Spinal cord (tissue), 10 donors: ENCODE data around the gene PATJ. TPM values are rescaled to one million over a fixed set of nuclear protein-coding genes. Genes with fewer than 3 reads are reported as not detected.

Experiments
- DNase-seq, 6 donors: peaks; one replicate each; pipeline versions ENCODE4 v3.0.0 to v3.0.0-alpha.2; 2013 to 2015; ENCODE audit warnings: low spot score in 6 of 6, low read depth in 4 of 6
- H3K27ac ChIP-seq: one replicate; pipeline ENCODE4 v1.5.1; 2013; ENCODE audit warnings: low read depth, low read length, control low read depth
- H3K27me3 ChIP-seq: one replicate; pipeline ENCODE4 v1.6.1; 2013; ENCODE audit warnings: low read length; ENCODE audit not compliant: control insufficient read depth, insufficient read depth
- H3K36me3 ChIP-seq: one replicate; pipeline ENCODE4 v1.6.1; 2013; ENCODE audit warnings: low read length; ENCODE audit not compliant: control insufficient read depth, insufficient read depth
- H3K4me1 ChIP-seq: one replicate; pipeline ENCODE4 v1.6.1; 2013; ENCODE audit warnings: low read length; ENCODE audit not compliant: control insufficient read depth, insufficient read depth
- H3K4me3 ChIP-seq: one replicate; pipeline ENCODE4 v1.5.1; 2013; ENCODE audit warnings: low read depth, low read length, control low read depth
- H3K9me3 ChIP-seq: one replicate; pipeline ENCODE4 v1.6.1; 2013; ENCODE audit warnings: low read length; ENCODE audit not compliant: control insufficient read depth, insufficient read depth
- WGBS: methylation state at CpG from one replicate; pipeline ENCODE4 v1.1.5; 2013; ENCODE audit warnings: missing lambda C conversion rate; ENCODE audit not compliant: insufficient coverage; 5-methylcytosine and 5-hydroxymethylcytosine counted together
- polyA plus RNA-seq, 2 donors: library from polyadenylated mRNA; unstranded; fragments of 120-200 nt; gene quantifications; one replicate each; pipeline ENCODE4 v1.2.1, GENCODE V29; 2013; ENCODE audit not compliant: insufficient read length in 2 of 2
- total RNA-seq, 2 donors: library from RNA; depleted of rRNA in 1 of 2; stranded (reverse); fragments of 120-200 nt in 1 of 2; fragments of >200 nt in 1 of 2; gene quantifications; one replicate each; pipeline versions ENCODE4 v1.2.3 to v1.2.4, GENCODE V29; 2013 to 2014
- donor health status: healthy.

The PATJ gene
- total and polyA plus RNA-seq, 4 donors, result 18.8 to 58.2 (median 37.8) TPM

DNA sequence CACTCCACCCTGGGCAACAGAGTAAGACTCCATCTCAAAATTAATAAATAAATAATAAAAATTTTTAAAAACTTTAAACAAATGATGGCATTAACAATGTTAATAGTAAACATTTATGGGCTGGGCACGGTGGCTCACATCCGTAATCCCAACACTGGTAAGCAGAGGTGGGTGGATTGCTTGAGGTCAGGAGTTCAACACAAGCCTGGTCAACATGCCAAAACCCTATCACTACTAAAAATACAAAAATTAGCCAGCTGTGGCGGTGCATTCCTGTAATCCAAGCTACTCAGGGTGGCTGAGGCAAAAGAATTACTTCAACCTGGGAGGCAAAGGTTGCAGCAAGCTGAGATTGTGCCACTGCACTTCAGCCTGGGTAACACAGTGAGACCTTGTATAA lies 443.4 kb downstream of the PATJ start:
- no peak overlapping the region for H3K27ac ChIP-seq
- H3K4me1 ChIP-seq, result peaks cover 3% of the 10 kb centered on the region
- H3K4me3 ChIP-seq, result no peak overlapping the region
- no CpG with 5 or more reads among the region's 3 CpGs for WGBS
- peaks cover 4% of the 10 kb centered on the region for H3K27me3 ChIP-seq
- DNase-seq, result no peak
- no peaks in the 10 kb centered on the region for H3K36me3 ChIP-seq
- H3K9me3 ChIP-seq, result no peaks in the 10 kb centered on the region

DNA sequence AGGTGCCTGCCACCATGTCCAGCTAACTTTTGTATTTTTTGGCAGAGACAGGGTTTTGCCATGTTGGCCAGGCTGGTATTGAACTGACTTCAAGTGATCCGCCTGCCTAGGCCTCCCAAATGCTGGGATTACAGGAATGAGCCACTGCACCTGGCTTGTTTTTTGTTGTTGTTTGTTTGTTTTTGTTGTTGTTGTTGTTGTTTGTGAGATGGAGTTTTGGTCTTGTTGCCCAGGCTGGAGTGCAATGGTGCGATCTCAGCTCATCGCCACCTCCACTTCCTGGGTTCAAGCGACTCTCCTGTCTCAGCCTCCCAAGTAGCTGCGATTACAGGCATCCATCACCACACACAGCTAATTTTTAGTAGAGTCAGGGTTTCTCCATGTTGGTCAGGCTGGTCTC lies 445.3 kb downstream of the PATJ start:
- no peaks in the 10 kb centered on the region for H3K9me3 ChIP-seq
- DNase-seq, result no peak
- WGBS, result 100% methylated on average over 1 of the region's 5 CpGs
- no peak overlapping the region for H3K27ac ChIP-seq
- no peaks in the 10 kb centered on the region for H3K27me3 ChIP-seq
- H3K4me1 ChIP-seq, result no peaks in the 10 kb centered on the region
- H3K36me3 ChIP-seq, result no peaks in the 10 kb centered on the region
- H3K4me3 ChIP-seq, result no peak overlapping the region

DNA sequence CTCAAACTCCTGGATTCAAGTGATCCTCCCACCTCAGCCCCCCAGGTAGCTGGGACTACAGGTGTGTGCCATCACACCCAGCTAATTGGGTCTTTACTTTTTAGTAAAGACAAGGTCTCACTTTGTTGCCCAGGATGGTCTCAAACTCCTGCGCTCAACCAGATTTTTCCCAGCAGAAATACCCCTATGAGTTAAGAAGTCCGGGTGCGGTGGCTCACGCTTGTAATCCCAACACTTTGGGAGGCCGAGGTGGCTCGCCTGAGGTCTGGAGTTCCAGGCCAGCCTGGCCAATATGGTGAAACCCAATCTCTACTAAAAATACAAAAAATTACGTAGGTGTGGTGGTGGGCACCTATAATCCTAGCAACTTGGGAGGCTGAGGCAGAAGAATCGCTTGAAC lies 445.8 kb downstream of the PATJ start:
- WGBS, result 100% methylated on average over 1 of the region's 8 CpGs
- Histone ChIP-seq H3K9me3 (no peaks in the 10 kb centered on the region), H3K4me3 (no peak overlapping the region), H3K27ac (no peak overlapping the region), H3K36me3 (no peaks in the 10 kb centered on the region), H3K4me1 (no peaks in the 10 kb centered on the region), H3K27me3 (no peaks in the 10 kb centered on the region)
- no peak for DNase-seq

DNA sequence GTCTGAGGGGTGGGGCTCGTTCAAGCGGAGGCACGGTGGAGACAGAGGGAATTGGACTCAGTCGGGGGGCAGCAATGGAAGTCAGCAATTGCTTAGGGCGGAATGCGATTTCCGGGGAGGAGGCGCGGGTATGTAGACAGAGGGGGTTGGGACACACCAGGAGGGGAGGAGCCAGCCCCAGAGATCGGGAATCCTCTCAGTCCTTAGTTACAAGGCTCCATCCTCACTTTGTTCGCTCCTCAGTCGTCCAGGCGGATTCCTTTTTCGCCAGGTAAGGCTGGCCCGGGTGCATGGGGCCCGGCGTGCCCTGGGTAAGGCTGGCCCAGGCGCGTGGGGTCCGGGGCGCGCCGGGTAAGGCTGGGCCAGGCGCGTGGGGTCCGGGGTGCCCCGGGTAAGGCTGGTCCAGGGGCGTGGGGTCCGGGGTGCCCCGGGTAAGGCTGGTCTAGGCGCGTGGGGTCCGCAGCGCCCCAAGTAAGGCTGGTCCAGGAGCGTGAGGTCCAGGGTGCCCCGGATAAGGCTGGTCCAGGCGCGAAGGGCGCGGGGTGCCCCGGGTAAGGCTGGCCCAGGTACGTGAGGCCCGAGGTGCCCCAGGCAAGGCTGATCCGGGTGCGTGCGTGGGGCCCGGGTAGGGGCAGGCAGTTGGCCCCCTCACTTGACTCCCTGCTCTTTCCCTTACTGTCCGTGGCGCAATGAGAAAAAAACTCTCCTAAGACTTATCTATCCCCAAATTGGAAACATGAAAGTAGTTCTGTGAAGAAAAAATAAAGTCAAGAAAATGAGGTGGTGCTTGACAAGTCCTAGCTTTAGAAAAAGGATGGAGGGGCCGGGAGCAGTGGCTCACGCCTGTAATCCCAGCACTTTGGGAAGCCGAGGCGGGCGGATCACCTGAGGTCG lies 452.6 kb downstream of the PATJ start, which contains the start of gene L1TD1:
Gene L1TD1 (plus strand): TSS at position 199 of the 894 bp plus-strand sequence. CDS start 11,780 bp downstream, outside the sequence.
- WGBS, result 4% methylated on average over 49 of the region's 55 CpGs
- Histone ChIP-seq H3K27me3 (peaks cover 34% of the 10 kb centered on the region), H3K9me3 (no peaks in the 10 kb centered on the region), H3K36me3 (no peaks in the 10 kb centered on the region), H3K4me3 (peak within 1 kb of the TSS; percentile 60), H3K27ac (no peak within 1 kb of the TSS), H3K4me1 (peaks cover 17% of the 10 kb centered on the region)
- peak in 1 of 6 donors; percentile 11 for DNase-seq

DNA sequence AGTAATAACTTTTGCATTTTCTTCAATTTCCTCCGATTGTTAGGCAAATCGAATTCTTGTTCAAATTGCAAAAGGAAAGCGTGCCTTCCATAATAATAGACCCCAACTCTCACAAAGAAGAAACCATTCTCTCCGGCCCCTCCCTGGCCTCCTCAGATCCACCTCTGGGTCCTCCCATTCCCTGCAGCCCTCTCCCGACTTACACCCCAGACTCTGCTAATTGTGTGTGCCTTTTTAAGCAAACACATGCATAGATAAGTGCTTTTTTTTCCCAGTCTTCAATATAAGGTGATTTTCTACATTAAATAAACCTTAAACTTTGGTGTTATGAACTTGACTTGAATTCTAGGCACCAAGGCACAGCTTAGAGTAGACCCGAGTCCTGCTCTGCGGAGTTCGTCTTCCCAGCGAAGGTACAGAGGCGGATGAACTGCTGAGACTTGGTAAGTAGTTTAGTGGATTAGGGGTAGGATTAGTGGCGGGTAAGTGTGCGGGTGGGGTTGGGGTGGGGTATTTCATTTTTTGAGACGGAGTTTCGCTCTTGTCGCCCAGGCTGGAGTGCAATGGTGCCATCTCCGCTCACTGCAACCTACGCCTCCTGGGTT lies 453.9 kb downstream of the PATJ start:
- Histone ChIP-seq H3K36me3 (no peaks in the 10 kb centered on the region), H3K27ac (no peak overlapping the region), H3K4me1 (peaks cover 17% of the 10 kb centered on the region), H3K4me3 (peak overlapping the region; percentile 60), H3K9me3 (no peaks in the 10 kb centered on the region), H3K27me3 (peaks cover 34% of the 10 kb centered on the region)
- WGBS, result 68% methylated on average over 7 of the region's 17 CpGs
- DNase-seq, result no peak

DNA sequence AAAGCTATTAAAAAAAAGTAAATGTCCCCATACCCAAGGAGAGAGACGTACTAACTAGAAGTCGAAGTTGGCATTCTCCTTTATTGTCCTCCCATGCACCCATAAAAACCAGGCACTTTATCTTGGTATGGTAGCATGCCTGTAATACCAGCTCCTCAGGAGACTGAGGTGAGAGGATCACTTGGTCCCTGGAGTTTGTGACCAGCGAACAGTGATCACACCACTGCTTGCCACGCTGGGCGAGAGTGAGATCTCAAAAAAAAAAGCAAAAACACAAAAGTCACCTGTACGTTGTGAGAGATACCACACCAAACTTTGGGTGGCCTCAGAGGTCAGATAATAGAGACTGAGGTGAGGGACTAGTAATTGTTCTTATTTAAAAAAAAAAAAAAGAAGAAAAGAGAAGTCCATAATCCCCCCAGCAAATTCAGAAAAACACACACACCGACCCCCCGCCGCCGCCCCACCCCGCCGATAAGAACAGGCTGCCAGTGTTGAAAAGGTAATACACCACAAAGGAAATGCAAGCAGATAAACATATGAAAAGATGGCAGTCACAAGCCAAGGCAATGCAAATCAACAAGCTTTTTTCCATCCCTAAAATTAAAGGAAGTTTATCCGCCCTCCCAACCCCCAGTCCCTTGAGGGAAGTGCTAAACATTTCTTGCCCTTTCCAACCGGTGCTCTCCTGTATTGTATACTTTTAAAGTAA lies 455.9 kb downstream of the PATJ start:
- peaks cover 17% of the 10 kb centered on the region for H3K4me1 ChIP-seq
- no peak overlapping the region for H3K27ac ChIP-seq
- H3K36me3 ChIP-seq, result no peaks in the 10 kb centered on the region
- no peak for DNase-seq
- no CpG with 5 or more reads among the region's 14 CpGs for WGBS
- H3K4me3 ChIP-seq, result no peak overlapping the region
- peaks cover 34% of the 10 kb centered on the region for H3K27me3 ChIP-seq
- no peaks in the 10 kb centered on the region for H3K9me3 ChIP-seq

DNA sequence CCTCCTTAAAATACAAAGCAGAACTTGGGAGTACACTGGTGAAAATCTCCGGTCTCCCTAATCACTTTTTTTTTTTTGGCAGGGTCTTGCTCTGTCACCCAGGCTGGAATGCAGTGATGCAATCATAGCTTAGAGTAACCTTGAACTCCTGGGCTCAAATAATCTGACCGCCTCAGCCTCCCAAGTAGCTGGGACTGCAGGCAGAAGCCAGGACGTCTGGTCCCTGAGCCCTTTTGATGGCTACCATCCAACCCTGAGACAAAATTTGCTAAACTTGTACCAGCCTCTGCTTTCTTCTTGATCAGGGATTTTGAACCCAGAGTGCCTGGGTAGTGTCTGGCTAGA lies 456.5 kb downstream of the PATJ start:
- no peaks in the 10 kb centered on the region for H3K36me3 ChIP-seq
- no peak overlapping the region for H3K27ac ChIP-seq
- H3K9me3 ChIP-seq, result no peaks in the 10 kb centered on the region
- peaks cover 34% of the 10 kb centered on the region for H3K27me3 ChIP-seq
- 31% methylated on average over 3 of the region's 3 CpGs for WGBS
- peaks cover 17% of the 10 kb centered on the region for H3K4me1 ChIP-seq
- no peak for DNase-seq
- H3K4me3 ChIP-seq, result no peak overlapping the region

DNA sequence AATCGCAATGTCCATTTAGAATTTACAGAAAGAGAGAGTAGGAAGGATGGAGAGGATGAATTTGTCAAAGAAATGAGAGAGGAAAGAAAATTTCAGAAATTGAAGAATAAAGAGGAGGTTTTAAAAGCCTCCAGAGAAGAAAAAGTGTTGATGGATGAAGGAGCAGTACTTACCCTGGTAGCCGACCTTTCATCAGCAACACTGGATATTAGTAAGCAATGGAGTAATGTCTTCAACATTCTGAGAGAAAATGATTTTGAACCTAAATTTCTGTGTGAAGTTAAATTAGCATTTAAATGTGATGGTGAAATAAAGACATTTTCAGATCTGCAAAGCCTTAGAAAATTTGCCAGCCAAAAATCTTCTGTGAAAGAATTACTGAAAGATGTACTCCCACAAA lies 464.9 kb downstream of the PATJ start:
- H3K4me1 ChIP-seq, result no peaks in the 10 kb centered on the region
- no peak for DNase-seq
- H3K27ac ChIP-seq, result no peak overlapping the region
- no peaks in the 10 kb centered on the region for H3K27me3 ChIP-seq
- H3K9me3 ChIP-seq, result peaks cover 3% of the 10 kb centered on the region
- no peaks in the 10 kb centered on the region for H3K36me3 ChIP-seq
- H3K4me3 ChIP-seq, result no peak overlapping the region
- 94% methylated on average over 2 of the region's 2 CpGs for WGBS

DNA sequence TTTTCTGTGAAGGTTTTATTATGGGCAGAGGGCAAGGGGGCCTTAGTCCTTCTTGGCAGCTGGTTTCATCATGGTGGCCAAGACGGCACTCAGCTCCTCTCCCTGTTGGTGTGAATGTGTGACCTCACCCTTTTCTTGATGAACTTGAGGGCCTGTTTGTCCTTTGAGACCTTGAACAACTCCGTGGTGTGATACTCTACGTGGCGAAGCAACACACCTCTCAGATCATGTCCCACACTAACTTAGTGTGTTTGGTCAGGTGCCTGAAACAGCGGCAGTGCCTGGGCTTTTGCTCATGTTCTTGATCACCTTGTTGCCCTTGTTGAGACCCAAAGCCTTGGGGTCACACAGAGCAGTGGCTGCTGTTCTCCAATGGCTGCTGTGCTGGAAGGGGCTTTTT lies 465.8 kb downstream of the PATJ start:
- WGBS, result 98% methylated on average over 5 of the region's 5 CpGs
- no peaks in the 10 kb centered on the region for H3K4me1 ChIP-seq
- DNase-seq, result no peak
- H3K9me3 ChIP-seq, result peaks cover 3% of the 10 kb centered on the region
- no peak overlapping the region for H3K4me3 ChIP-seq
- H3K27ac ChIP-seq, result no peak overlapping the region
- H3K36me3 ChIP-seq, result no peaks in the 10 kb centered on the region
- no peaks in the 10 kb centered on the region for H3K27me3 ChIP-seq
